Measurements from ENCODE around the gene CAPNS1.

The CAPNS1 gene

GRCh38 chr19:36101550-36102327 lies 38.1 kb upstream of the CAPNS1 start:
- no peaks in the 10 kb centered on the region for H3K79me2 ChIP-seq
- H3K36me3 ChIP-seq (ENCODE audit: control insufficient read depth, insufficient read depth, low read length): no peaks in the 10 kb centered on the region
- no peak for TF ChIP-seq CTCF (IDR thresholded peaks at IDR 0.05)
- H3K9me3 ChIP-seq (ENCODE audit: control insufficient read depth, low read length): no peaks in the 10 kb centered on the region
- no peaks in the 10 kb centered on the region for H3K27me3 ChIP-seq (ENCODE audit: control insufficient read depth, insufficient read depth, low read length)
- no peak overlapping the region for H3K27ac ChIP-seq
- no peak overlapping the region for H3K4me3 ChIP-seq (ENCODE audit: low read depth, low read length)
- H3K4me2 ChIP-seq (ENCODE audit: low read length): no peak overlapping the region
- no peak overlapping the region for H2AFZ ChIP-seq
- H3K9ac ChIP-seq: no peak overlapping the region
- no peaks in the 10 kb centered on the region for H3K4me1 ChIP-seq

GRCh38 chr19:36103040-36103626 lies 36.7 kb upstream of the CAPNS1 start:
- H3K27ac ChIP-seq: no peak overlapping the region
- H3K36me3 ChIP-seq (ENCODE audit: control insufficient read depth, insufficient read depth, low read length): no peaks in the 10 kb centered on the region
- H2AFZ ChIP-seq: no peak overlapping the region
- no peaks in the 10 kb centered on the region for H3K79me2 ChIP-seq
- no peak overlapping the region for H3K4me3 ChIP-seq (ENCODE audit: low read depth, low read length)
- no peaks in the 10 kb centered on the region for H3K27me3 ChIP-seq (ENCODE audit: control insufficient read depth, insufficient read depth, low read length)
- no peak overlapping the region for H3K9ac ChIP-seq
- H3K9me3 ChIP-seq (ENCODE audit: control insufficient read depth, low read length): no peaks in the 10 kb centered on the region
- no peaks in the 10 kb centered on the region for H3K4me1 ChIP-seq
- no peak overlapping the region for H3K4me2 ChIP-seq (ENCODE audit: low read length)
- TF ChIP-seq CTCF (IDR thresholded peaks at IDR 0.05): no peak

GRCh38 chr19:36103842-36104552 lies 35.9 kb upstream of the CAPNS1 start:
- TF ChIP-seq CTCF (IDR thresholded peaks at IDR 0.05): no peak
- Histone ChIP-seq H3K27me3 (ENCODE audit: control insufficient read depth, insufficient read depth, low read length) (no peaks in the 10 kb centered on the region), H3K9me3 (ENCODE audit: control insufficient read depth, low read length) (no peaks in the 10 kb centered on the region), H3K36me3 (ENCODE audit: control insufficient read depth, insufficient read depth, low read length) (no peaks in the 10 kb centered on the region), H3K9ac (no peak overlapping the region), H3K4me3 (ENCODE audit: low read depth, low read length) (no peak overlapping the region), H3K27ac (no peak overlapping the region), H2AFZ (no peak overlapping the region), H3K4me1 (no peaks in the 10 kb centered on the region), H3K79me2 (no peaks in the 10 kb centered on the region), H3K4me2 (ENCODE audit: low read length) (no peak overlapping the region)

- no peak overlapping the region for H2AFZ ChIP-seq
- no peaks in the 10 kb centered on the region for H3K79me2 ChIP-seq
- no peak overlapping the region for H3K27ac ChIP-seq
- no peak overlapping the region for H3K9ac ChIP-seq
- no peak for TF ChIP-seq CTCF (IDR thresholded peaks at IDR 0.05)
- no peaks in the 10 kb centered on the region for H3K4me1 ChIP-seq
- H3K9me3 ChIP-seq (ENCODE audit: control insufficient read depth, low read length): no peaks in the 10 kb centered on the region
- no peaks in the 10 kb centered on the region for H3K36me3 ChIP-seq (ENCODE audit: control insufficient read depth, insufficient read depth, low read length)
- no peak overlapping the region for H3K4me2 ChIP-seq (ENCODE audit: low read length)
- H3K27me3 ChIP-seq (ENCODE audit: control insufficient read depth, insufficient read depth, low read length): no peaks in the 10 kb centered on the region
- no peak overlapping the region for H3K4me3 ChIP-seq (ENCODE audit: low read depth, low read length)
Observed at GRCh38 chr19:36106441-36106840, 33.4 kb upstream of the CAPNS1 start.
